Tibial nerve (tissue), 4 donors: ENCODE data around the gene TCP1.

Experiments used
- CTCF ChIP-seq, 5 experiments: fragments of 200-600 bp in 3 of 5; fragments of 450-650 bp in 2 of 5; sonication (generic) in 3 of 5; IDR thresholded peaks; one replicate each; pipeline ENCODE4 v1.5.1; 2016 to 2019; ENCODE audit warnings: antibody characterized with exemption in 5 of 5, mild to moderate bottlenecking in 3 of 5, moderate library complexity in 2 of 5
- EP300 ChIP-seq, 2 donors: sonication (generic); formaldehyde crosslinking; IDR thresholded peaks; one replicate each; pipeline ENCODE4 v1.6.1; 2017; ENCODE audit warnings: antibody characterized with exemption in 2 of 2, mild to moderate bottlenecking in 1 of 2
- POLR2A ChIP-seq, 2 donors: fragments of 450-650 bp; IDR thresholded peaks; one replicate each; pipeline ENCODE4 v1.6.1; 2017; ENCODE audit warnings: antibody characterized with exemption in 2 of 2, mild to moderate bottlenecking in 2 of 2, moderate library complexity in 2 of 2

GRCh38 chr6:159758031-159759001 lies 31.1 kb downstream of the TCP1 start:
- TF ChIP-seq CTCF (IDR thresholded peaks at IDR 0.05) (no peak), POLR2A (IDR thresholded peaks at IDR 0.05) (no peak), EP300 (IDR thresholded peaks at IDR 0.05) (no peak)
